Measurements from ENCODE around the gene ULK4.
"Not testable (repeated sequence)": the region's sequence is repeated elsewhere in the genome, so short reads cannot be mapped to it uniquely, and the experiment has no call there.

ULK4 gene

DNA sequence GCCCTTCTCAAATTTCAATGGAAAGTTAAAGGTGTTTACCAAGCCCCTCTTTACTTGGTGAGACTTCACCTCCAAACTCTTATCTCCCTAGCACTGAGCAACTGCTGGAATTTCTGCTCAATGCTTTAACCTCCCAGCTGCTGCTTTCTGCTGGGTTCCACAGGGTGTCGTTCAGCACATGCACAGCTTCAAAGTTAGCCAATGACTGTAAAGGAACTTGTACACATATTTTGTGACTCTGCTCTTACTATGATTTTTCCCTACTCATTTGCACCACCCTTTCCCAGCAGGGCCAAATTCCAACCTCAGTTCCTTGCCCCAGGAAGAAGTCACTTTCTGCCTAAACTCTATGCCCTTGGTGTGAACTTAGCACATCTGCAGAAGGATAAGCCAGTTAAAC lies 89.7 kb downstream of the ULK4 start:
- in situ Hi-C loops (cut with MboI; ENCODE audit: low sequenced_read_pairs), result no loop called here

- in situ Hi-C loops (cut with MboI; ENCODE audit: low sequenced_read_pairs), result no loop called here
These were observed 94.4 kb downstream of the ULK4 start for GRCh38 chr3:41867533-41867932.

DNA sequence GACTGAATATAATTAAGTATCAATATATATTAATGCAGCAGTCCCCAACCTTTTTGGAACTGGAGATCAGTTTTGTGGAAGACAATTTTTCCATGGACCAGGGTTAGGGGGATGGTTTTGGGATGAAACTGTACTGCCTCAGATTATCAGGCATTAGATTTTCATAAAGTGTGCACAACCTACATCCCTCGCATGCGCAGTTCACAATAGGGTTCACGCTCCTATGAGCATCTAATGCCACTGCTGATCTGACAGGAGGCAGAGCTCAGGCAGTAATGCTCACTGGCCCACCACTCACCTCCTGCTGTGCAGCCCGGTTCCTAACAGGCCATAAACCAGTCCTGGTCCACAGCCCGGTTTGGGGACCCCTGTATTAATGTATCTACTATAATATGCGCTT lies 95.6 kb downstream of the ULK4 start:
- in situ Hi-C loops (cut with MboI; ENCODE audit: low sequenced_read_pairs), result no loop called here

DNA sequence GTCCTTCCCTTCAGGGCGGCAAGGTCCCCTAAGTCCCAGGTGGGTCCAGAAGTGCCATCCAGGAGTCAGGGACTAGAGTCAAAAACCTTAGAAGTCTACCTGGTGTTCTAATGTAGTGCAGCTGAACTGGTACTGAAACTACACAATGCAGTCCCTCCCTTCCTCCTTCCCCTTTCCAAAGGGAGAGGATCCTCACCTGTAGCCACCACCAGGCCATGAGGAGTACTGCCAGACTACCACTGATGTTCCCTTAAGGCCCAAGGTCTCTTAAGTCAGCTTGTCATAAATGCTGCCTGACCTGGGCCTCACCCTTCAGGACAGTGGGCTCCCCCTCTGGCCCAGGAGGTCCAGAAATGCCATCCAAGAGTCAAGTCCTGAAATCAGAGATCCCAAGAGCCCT lies 98.9 kb downstream of the ULK4 start:
- in situ Hi-C loops (cut with MboI; ENCODE audit: low sequenced_read_pairs), result no loop called here

DNA sequence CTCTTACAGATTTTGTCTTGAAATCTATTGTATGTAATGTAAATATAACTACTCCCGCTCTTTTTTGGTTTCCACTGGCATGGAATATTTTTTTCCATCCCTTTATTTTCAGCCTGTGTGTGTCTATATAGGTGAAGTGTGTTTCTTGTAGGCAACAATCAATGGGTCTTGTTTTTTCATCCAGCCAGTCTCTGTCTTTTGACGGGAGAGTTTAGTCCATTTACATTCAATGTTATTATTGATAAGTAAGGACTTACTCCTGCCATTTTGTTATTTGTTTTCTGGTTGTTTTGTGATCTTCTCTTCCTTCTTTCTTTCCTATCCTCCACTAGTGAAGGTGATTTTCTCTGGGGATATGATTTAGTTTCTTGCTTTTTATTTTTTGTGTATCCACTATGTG lies 101.4 kb downstream of the ULK4 start:
- in situ Hi-C loops (cut with MboI; ENCODE audit: low sequenced_read_pairs), result not testable (repeated sequence)

DNA sequence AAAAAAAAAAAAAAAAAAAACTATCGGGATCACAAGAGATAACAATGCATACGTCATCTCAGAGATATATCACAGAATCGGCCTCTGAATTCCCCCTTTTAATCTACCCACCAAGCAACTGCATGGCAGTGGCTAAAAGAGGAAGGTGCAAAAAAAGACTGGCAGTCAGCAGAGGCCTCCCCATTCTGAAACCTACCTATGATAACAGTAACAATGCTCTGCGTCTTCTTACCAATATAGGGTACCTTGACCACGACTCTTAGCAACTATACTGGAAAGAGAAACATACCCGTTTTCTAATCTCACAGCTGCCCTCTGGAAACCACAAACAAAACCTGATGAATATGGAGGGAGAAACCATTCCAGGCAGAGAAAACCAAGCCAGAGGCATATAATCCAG lies 106.9 kb downstream of the ULK4 start:
- in situ Hi-C loops (cut with MboI; ENCODE audit: low sequenced_read_pairs), result no loop called here

DNA sequence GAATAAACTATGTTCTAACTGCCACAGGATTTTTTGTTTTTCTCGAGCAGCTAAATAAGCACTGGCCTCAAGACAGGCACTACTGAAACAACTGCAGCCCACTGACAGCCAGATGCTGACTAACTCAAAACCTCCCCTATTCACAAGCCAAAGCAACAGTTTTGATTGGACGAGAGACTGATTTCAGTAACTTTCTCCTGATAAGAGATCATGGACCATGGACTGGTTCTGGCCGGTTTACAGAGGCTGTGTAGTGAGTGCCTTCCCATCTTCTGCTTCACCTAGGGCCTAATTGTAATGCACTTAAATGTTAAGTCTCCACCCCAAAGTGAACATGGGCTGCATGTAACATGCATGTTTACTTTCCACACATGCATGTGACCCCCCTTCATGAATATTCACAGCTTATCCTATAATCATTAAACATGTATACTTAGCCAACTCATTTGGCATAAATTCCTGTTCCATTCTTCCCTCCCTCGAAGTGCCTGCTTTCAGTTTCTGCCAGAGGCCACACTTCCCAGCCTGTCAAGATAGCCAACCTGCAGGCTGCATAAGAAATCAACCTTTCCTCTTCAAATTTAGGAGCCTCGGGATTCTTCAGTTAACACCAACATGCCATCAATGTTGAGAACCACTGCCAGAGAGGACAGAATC lies 108.2 kb downstream of the ULK4 start:
- in situ Hi-C loops (cut with MboI; ENCODE audit: low sequenced_read_pairs), result no loop called here

DNA sequence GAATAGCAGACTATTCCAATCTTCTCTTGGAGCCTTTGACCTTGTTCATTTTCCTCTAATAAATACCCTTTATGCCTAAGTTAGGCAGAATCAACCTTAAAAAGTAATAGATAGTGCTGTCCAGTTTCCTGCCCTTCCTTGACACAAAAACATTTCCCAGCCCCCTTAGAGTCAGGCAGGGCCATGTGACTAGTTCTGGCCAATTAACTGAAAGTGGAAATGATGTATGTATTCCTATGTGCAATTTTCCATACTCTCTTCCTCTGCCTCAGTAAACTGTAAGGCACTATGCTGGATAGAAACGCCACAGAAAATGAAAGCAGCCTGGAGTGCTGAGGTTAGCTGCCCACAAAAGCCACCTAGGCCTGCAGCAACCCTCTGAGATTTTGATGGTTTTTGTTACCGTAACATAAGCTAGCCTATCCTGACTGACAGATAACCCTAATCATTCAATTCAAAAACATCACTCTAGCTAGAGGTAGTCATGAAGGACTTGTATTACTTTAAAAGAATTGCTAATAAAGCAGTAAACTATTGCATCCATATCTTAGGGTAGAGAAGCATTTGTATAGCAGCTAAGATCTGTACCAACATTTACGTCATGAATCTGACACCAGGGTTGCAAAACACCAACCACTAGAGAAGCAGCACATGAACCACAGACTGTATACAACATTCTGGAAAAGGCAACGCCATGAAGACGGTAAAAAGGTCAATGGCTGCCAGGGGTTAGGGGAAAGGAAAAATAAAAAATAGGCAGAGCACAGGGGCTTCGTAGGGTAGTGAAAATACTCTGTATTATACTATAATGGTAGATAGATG lies 112.9 kb downstream of the ULK4 start:
- in situ Hi-C loops (cut with MboI; ENCODE audit: low sequenced_read_pairs), result no loop called here

DNA sequence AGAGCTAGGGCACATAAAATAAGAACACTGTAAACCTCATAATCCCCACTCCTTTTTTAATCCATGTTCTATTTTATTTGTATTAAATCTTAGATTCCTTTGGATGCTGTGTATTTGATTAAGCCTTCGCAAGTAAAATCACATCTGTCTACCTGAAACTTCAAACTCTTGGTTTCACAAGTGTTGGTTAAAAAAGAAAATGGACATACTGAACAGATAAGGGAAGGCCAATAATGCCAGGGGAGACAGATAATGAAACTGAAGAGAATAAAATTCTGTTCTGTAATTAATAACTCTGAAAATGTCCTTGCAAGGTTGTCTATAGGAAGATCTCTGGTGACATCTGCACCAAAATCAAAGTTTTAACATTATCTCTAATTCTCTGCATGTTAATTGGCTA lies 114.2 kb downstream of the ULK4 start:
- in situ Hi-C loops (cut with MboI; ENCODE audit: low sequenced_read_pairs), result no loop called here

DNA sequence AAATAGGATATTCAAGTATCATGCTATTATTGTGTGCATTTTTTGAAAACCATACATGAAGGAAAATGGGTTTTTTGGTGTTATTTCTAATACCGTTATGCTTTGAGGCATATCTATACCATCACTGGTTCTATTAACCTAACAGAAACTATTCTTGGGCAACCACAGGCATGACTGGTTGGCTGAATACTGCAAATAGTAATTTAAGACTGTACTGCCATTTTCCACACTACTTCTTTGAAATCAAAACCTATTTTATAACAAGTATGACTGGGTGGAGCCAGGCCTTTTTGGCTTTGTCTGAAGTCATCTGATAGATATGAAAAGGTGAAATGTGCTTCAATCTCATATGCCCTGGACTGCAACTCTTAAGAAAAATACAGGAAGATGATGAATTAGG lies 115.1 kb downstream of the ULK4 start:
- in situ Hi-C loops (cut with MboI; ENCODE audit: low sequenced_read_pairs), result no loop called here

DNA sequence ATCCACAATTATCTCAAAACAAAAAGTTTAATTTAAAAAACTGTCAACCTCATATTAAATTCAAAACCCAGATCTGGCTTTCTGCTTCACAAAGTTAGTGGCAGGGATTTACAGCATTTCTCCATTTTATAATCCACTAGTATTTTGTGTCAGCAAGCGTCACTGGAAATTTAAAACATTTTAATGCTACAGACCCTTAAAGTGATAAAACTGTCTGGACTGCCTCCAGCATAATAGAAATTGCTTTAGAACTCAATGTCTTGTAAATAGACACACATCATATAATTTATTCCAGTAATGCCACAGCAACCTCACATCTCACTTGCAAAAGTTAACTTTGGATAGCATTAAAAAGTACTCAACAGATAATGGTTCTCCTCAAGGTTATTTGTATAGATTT lies 116.1 kb downstream of the ULK4 start:
- in situ Hi-C loops (cut with MboI; ENCODE audit: low sequenced_read_pairs), result no loop called here

- in situ Hi-C loops (cut with MboI; ENCODE audit: low sequenced_read_pairs), result not testable (repeated sequence)
These were observed 117.6 kb downstream of the ULK4 start for GRCh38 chr3:41844256-41844655.

- in situ Hi-C loops (cut with MboI; ENCODE audit: low sequenced_read_pairs), result not testable (repeated sequence)
These were observed 120.8 kb downstream of the ULK4 start for GRCh38 chr3:41840936-41841668.

DNA sequence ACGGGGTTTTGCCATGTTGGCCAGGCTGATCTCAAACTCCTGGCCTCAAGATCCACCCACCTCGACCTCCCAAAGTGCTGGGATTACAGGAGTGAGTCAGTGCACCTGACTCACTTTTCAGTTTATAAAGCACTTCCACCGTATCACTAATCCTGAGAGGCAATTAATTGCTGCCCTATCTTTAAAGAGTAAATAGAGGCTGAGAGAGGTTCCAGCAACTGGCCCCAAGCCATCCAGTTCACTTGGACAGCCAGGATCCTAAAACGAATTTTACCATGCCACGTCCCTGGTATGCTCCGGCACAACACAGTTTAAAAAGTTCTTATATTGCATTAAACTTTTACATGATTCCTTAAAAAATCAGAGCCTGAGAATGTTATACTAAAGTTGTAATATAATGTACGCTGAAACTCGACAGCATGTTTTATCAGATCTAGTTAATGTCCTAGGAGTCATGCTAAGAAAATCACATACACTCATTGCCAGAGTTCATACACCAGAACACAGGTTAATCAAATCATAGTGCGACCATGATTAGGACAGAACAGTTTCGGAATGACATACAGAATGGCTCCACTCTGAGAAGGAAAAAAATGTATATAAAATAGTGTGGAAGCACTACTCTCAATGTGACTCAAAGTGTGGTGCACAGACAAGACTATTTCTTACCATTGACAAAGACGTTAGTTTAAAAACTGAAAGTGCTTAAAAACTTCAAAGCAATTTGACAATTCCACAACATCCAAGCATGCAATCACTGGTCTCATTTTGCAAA lies 125.4 kb downstream of the ULK4 start:
- in situ Hi-C loops (cut with MboI; ENCODE audit: low sequenced_read_pairs), result no loop called here

DNA sequence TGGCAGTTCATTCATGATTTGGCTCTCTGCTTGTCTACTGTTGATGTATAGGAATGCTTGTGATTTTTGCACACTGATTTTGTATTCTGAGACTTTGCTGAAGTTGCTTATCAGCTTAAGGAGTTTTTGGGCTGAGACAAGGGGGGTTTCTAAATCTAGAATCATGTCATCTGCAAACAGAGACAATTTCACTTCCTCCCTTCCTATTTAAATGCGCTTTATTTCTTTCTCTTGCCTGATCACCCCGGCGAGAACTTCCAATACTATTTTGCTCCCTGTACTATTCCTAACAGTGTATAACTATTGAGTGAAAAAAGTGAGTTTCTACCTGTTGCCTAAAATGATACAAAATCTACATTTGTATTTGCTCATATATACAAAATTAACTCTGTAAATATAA lies 128.3 kb downstream of the ULK4 start:
- in situ Hi-C loops (cut with MboI; ENCODE audit: low sequenced_read_pairs), result no loop called here

DNA sequence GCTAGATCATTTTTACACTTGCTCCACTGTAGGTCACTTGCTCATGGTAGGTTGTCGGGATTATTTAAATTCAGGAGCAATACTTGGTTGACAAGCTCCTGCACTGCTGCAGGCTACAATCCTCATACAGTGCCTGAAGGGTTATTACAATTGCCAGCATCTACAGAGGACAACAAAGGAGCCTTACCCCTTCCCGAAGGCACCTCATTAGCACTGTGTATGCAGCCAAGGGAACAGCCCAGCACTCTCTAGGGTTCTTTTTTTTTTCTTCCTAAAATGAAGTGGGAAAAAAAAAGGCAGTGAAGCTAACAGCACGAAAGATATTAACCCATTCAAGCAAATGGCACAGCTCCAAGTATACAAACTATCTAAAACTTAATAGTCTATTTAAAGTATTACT lies 142.7 kb downstream of the ULK4 start:
- in situ Hi-C loops (cut with MboI; ENCODE audit: low sequenced_read_pairs), result no loop called here

DNA sequence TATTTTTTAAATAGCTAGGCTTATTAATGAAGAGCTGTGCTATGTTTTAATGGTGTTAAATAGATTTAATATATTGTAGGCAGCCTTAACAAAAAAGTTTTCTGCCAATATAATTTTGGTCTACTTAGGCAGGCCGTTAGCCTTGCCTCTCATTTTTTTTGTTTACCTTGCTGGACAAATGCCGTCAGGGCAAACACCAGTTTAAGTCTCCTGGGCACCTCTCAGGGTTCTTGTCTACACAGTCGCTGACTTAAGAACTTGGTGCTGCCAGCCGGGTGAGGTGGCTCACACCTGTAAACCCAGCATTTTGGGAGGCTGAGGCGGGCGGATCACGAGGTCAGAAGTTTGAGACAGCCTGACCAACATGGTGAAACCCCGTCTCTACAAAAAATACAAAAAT lies 153.3 kb downstream of the ULK4 start:
- in situ Hi-C loops (cut with MboI; ENCODE audit: low sequenced_read_pairs), result no loop called here

DNA sequence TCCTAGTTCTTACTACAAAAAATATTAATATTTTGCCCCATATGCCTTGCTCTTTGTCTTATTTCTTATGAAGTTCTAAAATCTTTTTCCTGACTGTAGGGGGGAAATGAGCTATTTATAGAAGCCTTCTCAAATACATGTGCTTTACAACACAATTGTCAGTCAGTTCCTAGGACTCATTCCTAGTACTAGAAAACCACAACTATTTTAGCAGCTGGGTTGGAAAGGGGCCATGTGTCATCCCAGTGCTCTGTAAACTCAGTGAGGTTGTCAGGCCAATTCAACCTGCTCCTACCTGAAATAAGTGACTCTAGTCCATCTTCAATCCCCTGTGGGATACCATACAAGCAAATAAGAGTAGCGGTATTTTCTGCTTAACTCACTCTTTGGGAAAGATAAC lies 153.8 kb downstream of the ULK4 start:
- in situ Hi-C loops (cut with MboI; ENCODE audit: low sequenced_read_pairs), result no loop called here

GRCh38 chr3:41794748-41795589 lies 166.9 kb downstream of the ULK4 start:
- in situ Hi-C loops (cut with MboI; ENCODE audit: low sequenced_read_pairs), result no loop called here

DNA sequence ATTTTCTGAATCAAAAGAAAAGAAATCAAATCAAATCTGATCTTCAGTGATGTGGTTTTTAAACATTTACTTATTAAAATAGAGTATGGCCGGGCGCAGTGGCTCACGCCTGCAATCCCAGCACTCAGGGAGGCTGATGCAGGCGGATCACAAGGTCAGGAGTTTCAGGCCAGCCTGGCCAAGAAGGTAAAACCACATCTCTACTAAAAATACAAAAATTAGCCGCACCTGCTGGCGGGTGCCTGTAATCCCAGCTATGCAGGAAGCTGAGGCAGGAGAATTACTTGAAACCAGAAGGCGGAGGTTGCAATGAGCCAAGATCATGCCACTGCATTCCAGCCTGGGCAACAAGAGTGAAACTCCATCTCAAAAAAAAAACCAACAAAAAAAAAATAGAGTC lies 169.1 kb downstream of the ULK4 start:
- in situ Hi-C loops (cut with MboI; ENCODE audit: low sequenced_read_pairs), result no loop called here

All from hTERT RPE-1 (cell line).